ENCODE data around the gene HOXD11. TPM values are rescaled to one million over a fixed set of nuclear protein-coding genes. Genes with fewer than 3 reads are reported as not detected.

HOXD11 gene
- total and polyA plus RNA-seq, 2 of the 13 experiments (the other 11 are each of a cell fraction or from before 2014, with no cell fraction given): not detected

GRCh38 chr2:176140513-176141317 is 33.6 kb downstream of the HOXD11 start (continued):
- TF ChIP-seq BRF2 (CRISPR knock-in tag; IDR thresholded peaks at IDR 0.05) (peak; percentile 51), CSRNP2 (CRISPR knock-in tag; conservative IDR thresholded peaks at IDR 0.05; ENCODE audit: low read depth) (no peak), E2F1 (CRISPR knock-in tag; IDR thresholded peaks at IDR 0.05) (peak; percentile 42; the same call in 1 of the 2 replicates), PRDM10 (CRISPR knock-in tag; IDR thresholded peaks at IDR 0.05; ENCODE audit: low read depth) (no peak), ZNF83 (CRISPR knock-in tag; IDR thresholded peaks at IDR 0.05; ENCODE audit: borderline replicate concordance) (no peak; the same call in 1 of the 2 replicates), ZBTB46 (CRISPR knock-in tag; IDR thresholded peaks at IDR 0.05; ENCODE audit: borderline replicate concordance) (no peak), IRF1 (CRISPR knock-in tag; IDR thresholded peaks at IDR 0.05; ENCODE audit: low read depth) (no peak), RAD21 (CRISPR knock-in tag; IDR thresholded peaks at IDR 0.05) (peak; percentile 100), ZNF850 (CRISPR knock-in tag; conservative IDR thresholded peaks at IDR 0.05) (no peak), ZNF652 (CRISPR knock-in tag; IDR thresholded peaks at IDR 0.05; ENCODE audit: borderline replicate concordance, low read depth) (no peak), TFDP1 (CRISPR knock-in tag; IDR thresholded peaks at IDR 0.05; ENCODE audit: borderline replicate concordance) (peak; percentile 94), TFDP2 (CRISPR knock-in tag; IDR thresholded peaks at IDR 0.05) (peak; percentile 91), NCOA1 (CRISPR knock-in tag; IDR thresholded peaks at IDR 0.05) (no peak)
